Measurements from ENCODE around the gene ERVK3-1.
"Not testable (repeated sequence)": the region's sequence is repeated elsewhere in the genome, so short reads cannot be mapped to it uniquely, and the experiment has no call there.

Gene ERVK3-1

DNA sequence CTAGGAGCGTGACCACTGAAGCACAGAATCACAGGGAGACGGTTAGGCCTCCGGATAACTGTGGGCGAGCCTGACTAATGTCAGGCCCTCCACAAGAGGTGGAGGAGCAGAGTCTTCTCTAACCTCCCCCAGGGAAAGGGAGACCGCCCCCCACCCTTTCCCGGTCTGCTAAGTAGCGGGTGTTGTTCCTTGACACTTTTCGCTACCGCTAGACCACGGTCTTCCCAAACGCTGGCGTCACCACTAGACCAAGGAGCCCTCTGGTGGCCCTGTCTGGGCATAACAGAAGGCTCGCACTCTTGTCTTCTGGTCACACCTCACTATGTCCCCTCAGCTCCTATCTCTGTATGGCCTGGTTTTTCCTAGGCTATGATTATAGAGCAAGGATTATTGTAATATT is 5.5 kb downstream of the ERVK3-1 start:
- H3K14ac ChIP-seq (ENCODE audit: low read length); H2BK15ac ChIP-seq (ENCODE audit: low read length); H3K4me2 ChIP-seq (ENCODE audit: insufficient read depth, low read length, poor library complexity, severe bottlenecking); H3K9ac ChIP-seq (ENCODE audit: low read depth, low read length, poor library complexity); H4K8ac ChIP-seq (ENCODE audit: low read depth, low read length); H4K91ac ChIP-seq (ENCODE audit: low read depth, low read length, poor library complexity); H2BK5ac ChIP-seq (ENCODE audit: low read length); H2BK12ac ChIP-seq (ENCODE audit: low read length); H3K4me1 ChIP-seq (ENCODE audit: control insufficient read depth in 2 of 2, insufficient read depth in 1 of 2, low read depth in 1 of 2, low read length in 2 of 2); H3K18ac ChIP-seq (ENCODE audit: low read length); H3K27ac ChIP-seq (replicated peaks; ENCODE audit: low read length); H3K4me3 ChIP-seq (ENCODE audit: low read length in 2 of 2); H2BK120ac ChIP-seq (ENCODE audit: low read depth, low read length); H3K23ac ChIP-seq (ENCODE audit: low read depth, low read length, poor library complexity); H3K27me3 ChIP-seq (ENCODE audit: control insufficient read depth in 3 of 3, insufficient read depth in 3 of 3, low read depth in 1 of 3, low read length in 3 of 3); H2AK5ac ChIP-seq (ENCODE audit: low read depth, low read length); H3K79me1 ChIP-seq (ENCODE audit: low read depth, low read length); H2AFZ ChIP-seq (ENCODE audit: low read length); H3K4ac ChIP-seq (ENCODE audit: low read length): not testable (repeated sequence)
- peak; percentile 21 for DNase-seq (ENCODE audit: low spot score)
- H3K9me3 ChIP-seq (replicated peaks in 1 of 2; ENCODE audit: control insufficient read depth in 2 of 2, insufficient read depth in 1 of 2, low read depth in 1 of 2, low read length in 2 of 2): peaks cover 0 to 35% of the 10 kb centered on the region in 2 donors
- peaks cover 39 to 89% of the 10 kb centered on the region in 2 donors for H3K36me3 ChIP-seq (replicated peaks in 1 of 2; ENCODE audit: control insufficient read depth in 2 of 2, insufficient read depth in 2 of 2, low read length in 2 of 2)
- no CpG with 5 or more reads among the region's 13 CpGs for WGBS, 2 donors (ENCODE audit: extremely low coverage in 2 of 2, insufficient read length in 2 of 2, insufficient replicate concordance in 1 of 2)

DNA sequence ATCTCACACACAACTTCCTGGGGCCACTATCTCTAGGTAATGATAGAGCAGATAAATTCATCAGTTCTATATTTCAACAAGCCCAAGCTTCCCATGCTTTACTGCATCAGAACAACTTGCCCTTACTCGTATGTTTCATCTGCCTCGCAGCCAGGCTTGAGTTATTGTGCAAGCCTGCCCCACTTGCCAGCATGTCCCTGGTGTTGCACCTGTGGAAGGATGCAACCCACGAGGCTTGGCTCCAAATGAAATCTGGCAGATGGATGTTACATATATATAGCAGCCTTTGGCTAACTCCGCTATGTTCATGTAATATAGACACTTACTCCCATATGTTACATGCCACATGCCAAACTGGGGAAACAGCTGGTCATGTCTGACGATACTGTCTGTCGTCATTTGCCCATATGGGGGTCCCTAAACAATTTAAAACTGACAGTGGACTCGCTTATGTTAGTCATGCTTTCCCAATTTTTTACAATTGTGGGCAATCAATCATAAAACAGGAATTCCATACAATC is 6.2 kb downstream of the ERVK3-1 start:
- no CpG with 5 or more reads among the region's 7 CpGs for WGBS, 2 donors (ENCODE audit: extremely low coverage in 2 of 2, insufficient read length in 2 of 2, insufficient replicate concordance in 1 of 2)
- no peak overlapping the region for H3K9ac ChIP-seq (ENCODE audit: low read depth, low read length, poor library complexity)
- peaks cover 43 to 90% of the 10 kb centered on the region in 2 donors for H3K36me3 ChIP-seq (replicated peaks in 1 of 2; ENCODE audit: control insufficient read depth in 2 of 2, insufficient read depth in 2 of 2, low read length in 2 of 2)
- H2BK120ac ChIP-seq (ENCODE audit: low read depth, low read length): no peak overlapping the region
- DNase-seq (ENCODE audit: low spot score): no peak
- H2AK5ac ChIP-seq (ENCODE audit: low read depth, low read length): no peak overlapping the region
- H3K14ac ChIP-seq (ENCODE audit: low read length): no peak overlapping the region
- peaks cover 0 to 35% of the 10 kb centered on the region in 2 donors for H3K9me3 ChIP-seq (replicated peaks in 1 of 2; ENCODE audit: control insufficient read depth in 2 of 2, insufficient read depth in 1 of 2, low read depth in 1 of 2, low read length in 2 of 2)
- no peaks in the 10 kb centered on the region for H3K27me3 ChIP-seq (ENCODE audit: control insufficient read depth in 3 of 3, insufficient read depth in 3 of 3, low read depth in 1 of 3, low read length in 3 of 3)
- no peak overlapping the region for H3K4me2 ChIP-seq (ENCODE audit: insufficient read depth, low read length, poor library complexity, severe bottlenecking)
- no peak overlapping the region for H3K27ac ChIP-seq (replicated peaks; ENCODE audit: low read length)
- H4K8ac ChIP-seq (ENCODE audit: low read depth, low read length): no peak overlapping the region
- no peak overlapping the region for H3K4me3 ChIP-seq (ENCODE audit: low read length in 2 of 2)
- no peak overlapping the region for H2BK15ac ChIP-seq (ENCODE audit: low read length)
- H2AFZ ChIP-seq (ENCODE audit: low read length): no peak overlapping the region
- no peak overlapping the region for H2BK12ac ChIP-seq (ENCODE audit: low read length)
- no peak overlapping the region for H2BK5ac ChIP-seq (ENCODE audit: low read length)
- peaks cover 3% of the 10 kb centered on the region for H3K79me1 ChIP-seq (ENCODE audit: low read depth, low read length)
- no peak overlapping the region for H3K23ac ChIP-seq (ENCODE audit: low read depth, low read length, poor library complexity)
- no peak overlapping the region for H4K91ac ChIP-seq (ENCODE audit: low read depth, low read length, poor library complexity)
- no peak overlapping the region for H3K4ac ChIP-seq (ENCODE audit: low read length)
- H3K18ac ChIP-seq (ENCODE audit: low read length): no peak overlapping the region
- no peaks in the 10 kb centered on the region for H3K4me1 ChIP-seq (ENCODE audit: control insufficient read depth in 2 of 2, insufficient read depth in 1 of 2, low read depth in 1 of 2, low read length in 2 of 2)

DNA sequence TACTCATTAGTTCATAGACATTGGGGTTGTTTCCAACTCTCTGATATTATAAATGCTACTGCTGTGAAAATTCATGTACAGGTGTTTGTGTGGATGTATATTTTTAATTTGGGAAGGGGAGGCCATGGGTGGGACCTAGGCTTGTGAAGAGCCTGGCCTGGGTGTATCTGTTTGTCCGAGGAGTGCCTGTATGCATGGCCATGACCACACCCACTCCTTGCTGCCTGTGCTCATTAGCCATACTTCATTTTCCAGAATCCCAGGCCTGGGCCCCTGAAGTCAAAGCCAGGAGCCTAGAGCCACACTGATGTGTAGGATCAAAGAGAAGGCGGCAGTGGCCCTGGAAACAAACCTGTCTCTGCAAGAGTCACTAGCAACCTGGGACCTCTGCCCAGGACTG is 10.4 kb downstream of the ERVK3-1 start:
- H4K8ac ChIP-seq (ENCODE audit: low read depth, low read length): no peak overlapping the region
- no peak overlapping the region for H3K14ac ChIP-seq (ENCODE audit: low read length)
- no peak overlapping the region for H2BK12ac ChIP-seq (ENCODE audit: low read length)
- H3K9me3 ChIP-seq (replicated peaks in 1 of 2; ENCODE audit: control insufficient read depth in 2 of 2, insufficient read depth in 1 of 2, low read depth in 1 of 2, low read length in 2 of 2): peaks cover 0 to 7% of the 10 kb centered on the region in 2 donors
- H2AK5ac ChIP-seq (ENCODE audit: low read depth, low read length): no peak overlapping the region
- no peak overlapping the region for H2BK15ac ChIP-seq (ENCODE audit: low read length)
- no peak overlapping the region for H3K18ac ChIP-seq (ENCODE audit: low read length)
- H3K4me2 ChIP-seq (ENCODE audit: insufficient read depth, low read length, poor library complexity, severe bottlenecking): no peak overlapping the region
- H3K36me3 ChIP-seq (replicated peaks in 1 of 2; ENCODE audit: control insufficient read depth in 2 of 2, insufficient read depth in 2 of 2, low read length in 2 of 2): peaks cover 40 to 74% of the 10 kb centered on the region in 2 donors
- H3K9ac ChIP-seq (ENCODE audit: low read depth, low read length, poor library complexity): no peak overlapping the region
- no peak overlapping the region for H2BK5ac ChIP-seq (ENCODE audit: low read length)
- no peak overlapping the region for H2AFZ ChIP-seq (ENCODE audit: low read length)
- H3K4me3 ChIP-seq (ENCODE audit: low read length in 2 of 2): no peak overlapping the region
- H4K91ac ChIP-seq (ENCODE audit: low read depth, low read length, poor library complexity): no peak overlapping the region
- no peaks in the 10 kb centered on the region for H3K4me1 ChIP-seq (ENCODE audit: control insufficient read depth in 2 of 2, insufficient read depth in 1 of 2, low read depth in 1 of 2, low read length in 2 of 2)
- H3K4ac ChIP-seq (ENCODE audit: low read length): no peak overlapping the region
- H3K27me3 ChIP-seq (ENCODE audit: control insufficient read depth in 3 of 3, insufficient read depth in 3 of 3, low read depth in 1 of 3, low read length in 3 of 3): no peaks in the 10 kb centered on the region
- WGBS, 2 donors (ENCODE audit: extremely low coverage in 2 of 2, insufficient read length in 2 of 2, insufficient replicate concordance in 1 of 2): no CpG with 5 or more reads among the region's 2 CpGs
- DNase-seq (ENCODE audit: low spot score): no peak
- H3K79me1 ChIP-seq (ENCODE audit: low read depth, low read length): peaks cover 2% of the 10 kb centered on the region
- no peak overlapping the region for H3K23ac ChIP-seq (ENCODE audit: low read depth, low read length, poor library complexity)
- no peak overlapping the region for H3K27ac ChIP-seq (replicated peaks; ENCODE audit: low read length)
- H2BK120ac ChIP-seq (ENCODE audit: low read depth, low read length): no peak overlapping the region

DNA sequence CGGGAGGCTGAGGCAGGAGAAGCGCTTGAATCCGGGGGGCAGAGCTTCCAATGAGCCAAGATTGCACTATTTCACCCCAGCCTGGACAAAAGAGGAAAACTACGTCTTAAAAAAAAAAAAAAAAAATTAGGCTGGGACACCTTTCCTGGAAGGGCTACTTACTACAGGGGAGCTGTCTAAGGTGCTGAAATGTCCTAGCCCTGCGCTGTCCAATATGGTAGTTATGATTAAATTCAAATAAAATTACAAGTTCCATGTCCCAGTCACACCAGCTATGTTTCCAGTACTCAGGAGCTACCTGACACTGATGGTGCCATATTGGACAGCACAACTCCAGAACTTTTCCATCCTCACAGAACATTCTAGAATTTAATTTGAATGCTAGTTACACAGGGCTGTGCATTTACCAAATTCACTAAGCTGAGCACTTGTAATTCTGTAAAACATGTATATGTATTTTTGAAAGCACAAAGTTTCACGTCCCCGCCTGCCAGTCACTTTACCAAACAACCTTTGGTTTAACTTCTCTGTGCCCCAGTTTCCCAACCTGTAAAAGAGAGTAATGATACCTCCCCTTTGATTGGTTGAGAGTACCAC is 12.4 kb downstream of the ERVK3-1 start:
- no peak overlapping the region for H3K14ac ChIP-seq (ENCODE audit: low read length)
- H3K4me3 ChIP-seq (ENCODE audit: low read length in 2 of 2): no peak overlapping the region
- no peak overlapping the region for H3K18ac ChIP-seq (ENCODE audit: low read length)
- peaks cover 28 to 69% of the 10 kb centered on the region in 2 donors for H3K36me3 ChIP-seq (replicated peaks in 1 of 2; ENCODE audit: control insufficient read depth in 2 of 2, insufficient read depth in 2 of 2, low read length in 2 of 2)
- WGBS, 2 donors (ENCODE audit: extremely low coverage in 2 of 2, insufficient read length in 2 of 2, insufficient replicate concordance in 1 of 2): no CpG with 5 or more reads among the region's 7 CpGs
- peaks cover 2% of the 10 kb centered on the region for H3K79me1 ChIP-seq (ENCODE audit: low read depth, low read length)
- no peak overlapping the region for H2BK15ac ChIP-seq (ENCODE audit: low read length)
- no peak overlapping the region for H2BK120ac ChIP-seq (ENCODE audit: low read depth, low read length)
- peak; percentile 48 for DNase-seq (ENCODE audit: low spot score)
- no peak overlapping the region for H4K8ac ChIP-seq (ENCODE audit: low read depth, low read length)
- H2AK5ac ChIP-seq (ENCODE audit: low read depth, low read length): no peak overlapping the region
- H2BK12ac ChIP-seq (ENCODE audit: low read length): no peak overlapping the region
- no peak overlapping the region for H4K91ac ChIP-seq (ENCODE audit: low read depth, low read length, poor library complexity)
- H3K4ac ChIP-seq (ENCODE audit: low read length): no peak overlapping the region
- no peaks in the 10 kb centered on the region for H3K4me1 ChIP-seq (ENCODE audit: control insufficient read depth in 2 of 2, insufficient read depth in 1 of 2, low read depth in 1 of 2, low read length in 2 of 2)
- peaks cover 0 to under 1% of the 10 kb centered on the region in 2 donors for H3K9me3 ChIP-seq (replicated peaks in 1 of 2; ENCODE audit: control insufficient read depth in 2 of 2, insufficient read depth in 1 of 2, low read depth in 1 of 2, low read length in 2 of 2)
- no peak overlapping the region for H3K4me2 ChIP-seq (ENCODE audit: insufficient read depth, low read length, poor library complexity, severe bottlenecking)
- H3K27me3 ChIP-seq (ENCODE audit: control insufficient read depth in 3 of 3, insufficient read depth in 3 of 3, low read depth in 1 of 3, low read length in 3 of 3): no peaks in the 10 kb centered on the region
- no peak overlapping the region for H2BK5ac ChIP-seq (ENCODE audit: low read length)
- H2AFZ ChIP-seq (ENCODE audit: low read length): no peak overlapping the region
- H3K27ac ChIP-seq (replicated peaks; ENCODE audit: low read length): no peak overlapping the region
- H3K23ac ChIP-seq (ENCODE audit: low read depth, low read length, poor library complexity): no peak overlapping the region
- H3K9ac ChIP-seq (ENCODE audit: low read depth, low read length, poor library complexity): no peak overlapping the region

Data from neuronal stem cell (in vitro differentiated cells).